HepG2 (cell line): Measurements from ENCODE around the gene FASTK. TPM values are rescaled to one million over a fixed set of nuclear protein-coding genes. Genes with fewer than 3 reads are reported as not detected.

Experiments used
- BRD4 ChIP-seq: sonication (generic); formaldehyde crosslinking; IDR thresholded peaks from 2 replicates; pipeline ENCODE4 v1.4.0; 2020; ENCODE audit warnings: missing genetic modification reagents
- DMAP1 ChIP-seq: IDR thresholded peaks from 2 replicates; pipeline ENCODE4 v1.6.1; 2016
- EED ChIP-seq: sonication (generic); formaldehyde crosslinking; IDR thresholded peaks from 2 replicates; pipeline ENCODE4 v1.5.0; 2020; ENCODE audit warnings: mild to moderate bottlenecking, missing genetic modification reagents
- MAFF ChIP-seq: IDR thresholded peaks from 2 replicates; pipeline ENCODE4 v1.6.1; 2011; ENCODE audit warnings: low read depth, low read length, improper control_type of control experiment
- THYN1 ChIP-seq: sonication (generic); formaldehyde crosslinking; IDR thresholded peaks from 2 replicates; pipeline ENCODE4 v1.8.1; 2023; ENCODE audit warnings: low read depth, mild to moderate bottlenecking, moderate library complexity, missing genetic modification reagents, borderline replicate concordance
- ZNF484 ChIP-seq: sonication (generic); formaldehyde crosslinking; IDR thresholded peaks from 2 replicates; pipeline ENCODE4 v1.5.1; 2020; ENCODE audit warnings: mild to moderate bottlenecking, low read depth, missing genetic modification reagents, borderline replicate concordance
- ZNF746 ChIP-seq: sonication (generic); formaldehyde crosslinking; IDR thresholded peaks from 2 replicates; pipeline ENCODE4 v1.8.0; 2022; ENCODE audit warnings: mild to moderate bottlenecking, missing genetic modification reagents
- ZNF788 ChIP-seq: sonication (generic); formaldehyde crosslinking; IDR thresholded peaks from 2 replicates; pipeline ENCODE4 v1.5.0; 2020; ENCODE audit warnings: mild to moderate bottlenecking, missing genetic modification reagents, borderline replicate concordance
- ZNF883 ChIP-seq: sonication (generic); formaldehyde crosslinking; IDR thresholded peaks from 2 replicates; pipeline ENCODE4 v1.5.1; 2020; ENCODE audit warnings: mild to moderate bottlenecking, missing genetic modification reagents; ENCODE audit errors: not compliant biosample characterization
- polyA plus RNA-seq, 8 experiments: library from polyadenylated mRNA; depleted of rRNA in 3 of 8; stranded (reverse) in 7 of 8; unstranded in 1 of 8; fragments of >200 nt; fragmentation: Illumina TruSeq in 4 of 8; extraction: Trizol in 4 of 8; gene quantifications; 2 replicates each; pipeline versions ENCODE4 v1.2.1 to v1.2.3, GENCODE V29; 2011 to 2016; ENCODE audit warnings: low read depth in 4 of 8, missing spikeins in 1 of 8, mixed read lengths in 1 of 8; ENCODE audit not compliant: insufficient read depth in 1 of 8
- total RNA-seq, 5 experiments: library from RNA; depleted of rRNA; stranded (reverse); fragments of >200 nt; fragmentation: Illumina TruSeq; extraction: Trizol; gene quantifications; 2 replicates each; pipeline ENCODE4 v1.2.3, GENCODE V29; 2016; ENCODE audit warnings: low read depth in 1 of 5
- TF ChIP-seq, protein P1 (sequence below): sonication (generic); formaldehyde crosslinking; IDR thresholded peaks from 2 replicates; pipeline ENCODE4 v1.4.0; 2020; ENCODE audit warnings: mild to moderate bottlenecking, low read depth, missing genetic modification reagents
- TF ChIP-seq, protein P2 (sequence below): sonication (generic); formaldehyde crosslinking; IDR thresholded peaks from 2 replicates; pipeline ENCODE4 v1.4.0; 2020; ENCODE audit warnings: missing genetic modification reagents, borderline replicate concordance
- TF ChIP-seq, protein P3 (sequence below), 2 experiments: sonication (generic) in 1 of 2; formaldehyde crosslinking in 1 of 2; IDR thresholded peaks; 2 replicates each; pipeline versions ENCODE4 v1.6.1 to v1.9.0; 2014 to 2022; ENCODE audit warnings: antibody characterized with exemption in 1 of 2, borderline replicate concordance in 1 of 2, inconsistent platforms in 1 of 2, low read depth in 1 of 2, missing genetic modification reagents in 1 of 2
- TF ChIP-seq, protein P4 (sequence below): sonication (generic); formaldehyde crosslinking; IDR thresholded peaks from 2 replicates; pipeline ENCODE4 v1.8.0; 2022; ENCODE audit warnings: mild to moderate bottlenecking, missing genetic modification reagents; ENCODE audit not compliant: insufficient replicate concordance

Gene FASTK
- total and polyA plus RNA-seq, 2 of the 13 experiments (the other 11 are each of a cell fraction or from before 2014, with no cell fraction given), result 52.9 to 55.7 TPM

DNA sequence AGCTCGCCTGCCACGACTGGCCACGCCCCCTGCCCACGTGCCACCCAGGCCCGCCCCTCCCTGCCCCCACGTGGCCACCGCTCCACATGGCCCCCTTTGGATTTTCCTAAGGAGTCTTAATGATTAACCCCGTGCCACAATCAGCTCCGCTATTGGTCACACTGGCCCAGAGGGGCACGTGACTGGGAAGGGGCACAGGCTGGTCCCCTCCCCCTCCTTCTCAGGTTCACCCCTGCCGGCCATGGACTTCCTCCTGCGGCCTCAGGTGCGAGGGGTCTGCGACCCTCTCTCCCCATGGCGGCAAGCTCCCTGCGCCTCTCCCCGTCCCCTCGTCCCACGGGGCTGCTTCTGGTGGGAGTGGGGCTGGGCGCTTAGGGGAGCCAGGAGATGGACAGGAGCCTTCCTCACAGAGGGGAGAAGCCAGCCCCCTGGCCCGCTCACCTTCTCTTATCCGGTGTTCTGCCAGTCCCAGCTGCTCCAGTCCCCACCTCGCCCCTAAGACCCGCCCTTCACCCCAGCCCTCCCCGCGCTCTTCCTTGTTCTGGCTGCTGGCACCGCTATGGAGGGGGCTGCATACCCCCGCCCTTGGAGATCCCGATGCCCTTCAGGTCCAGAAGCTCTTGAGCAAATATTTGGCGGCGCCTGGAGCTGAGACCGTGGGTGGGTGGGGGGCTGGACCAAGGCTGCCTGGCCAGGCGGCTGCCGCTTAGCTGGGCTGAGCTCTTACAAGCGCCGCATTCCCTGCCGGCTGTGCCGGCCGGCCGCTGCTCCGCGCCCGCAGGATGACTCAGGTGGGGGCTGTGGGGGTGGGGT is 18.0 kb downstream of the FASTK start (continued):
- TF ChIP-seq, protein P1, sequence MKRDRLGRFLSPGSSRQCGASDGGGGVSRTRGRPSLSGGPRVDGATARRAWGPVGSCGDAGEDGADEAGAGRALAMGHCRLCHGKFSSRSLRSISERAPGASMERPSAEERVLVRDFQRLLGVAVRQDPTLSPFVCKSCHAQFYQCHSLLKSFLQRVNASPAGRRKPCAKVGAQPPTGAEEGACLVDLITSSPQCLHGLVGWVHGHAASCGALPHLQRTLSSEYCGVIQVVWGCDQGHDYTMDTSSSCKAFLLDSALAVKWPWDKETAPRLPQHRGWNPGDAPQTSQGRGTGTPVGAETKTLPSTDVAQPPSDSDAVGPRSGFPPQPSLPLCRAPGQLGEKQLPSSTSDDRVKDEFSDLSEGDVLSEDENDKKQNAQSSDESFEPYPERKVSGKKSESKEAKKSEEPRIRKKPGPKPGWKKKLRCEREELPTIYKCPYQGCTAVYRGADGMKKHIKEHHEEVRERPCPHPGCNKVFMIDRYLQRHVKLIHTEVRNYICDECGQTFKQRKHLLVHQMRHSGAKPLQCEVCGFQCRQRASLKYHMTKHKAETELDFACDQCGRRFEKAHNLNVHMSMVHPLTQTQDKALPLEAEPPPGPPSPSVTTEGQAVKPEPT, result no peak
- TF ChIP-seq THYN1 (CRISPR knock-in tag) (no peak), ZNF788 (CRISPR knock-in tag) (peak; percentile 28; the same call in 1 of the 2 replicates), BRD4 (CRISPR knock-in tag) (no peak), EED (CRISPR knock-in tag) (no peak), MAFF (no peak), ZNF484 (CRISPR knock-in tag) (no peak), ZNF883 (peak; percentile 81), ZNF746 (CRISPR knock-in tag) (0 out of 2 replicates have a peak, but pooled peaks have one; percentile 34), DMAP1 (peak; percentile 70)
- TF ChIP-seq, protein P2, sequence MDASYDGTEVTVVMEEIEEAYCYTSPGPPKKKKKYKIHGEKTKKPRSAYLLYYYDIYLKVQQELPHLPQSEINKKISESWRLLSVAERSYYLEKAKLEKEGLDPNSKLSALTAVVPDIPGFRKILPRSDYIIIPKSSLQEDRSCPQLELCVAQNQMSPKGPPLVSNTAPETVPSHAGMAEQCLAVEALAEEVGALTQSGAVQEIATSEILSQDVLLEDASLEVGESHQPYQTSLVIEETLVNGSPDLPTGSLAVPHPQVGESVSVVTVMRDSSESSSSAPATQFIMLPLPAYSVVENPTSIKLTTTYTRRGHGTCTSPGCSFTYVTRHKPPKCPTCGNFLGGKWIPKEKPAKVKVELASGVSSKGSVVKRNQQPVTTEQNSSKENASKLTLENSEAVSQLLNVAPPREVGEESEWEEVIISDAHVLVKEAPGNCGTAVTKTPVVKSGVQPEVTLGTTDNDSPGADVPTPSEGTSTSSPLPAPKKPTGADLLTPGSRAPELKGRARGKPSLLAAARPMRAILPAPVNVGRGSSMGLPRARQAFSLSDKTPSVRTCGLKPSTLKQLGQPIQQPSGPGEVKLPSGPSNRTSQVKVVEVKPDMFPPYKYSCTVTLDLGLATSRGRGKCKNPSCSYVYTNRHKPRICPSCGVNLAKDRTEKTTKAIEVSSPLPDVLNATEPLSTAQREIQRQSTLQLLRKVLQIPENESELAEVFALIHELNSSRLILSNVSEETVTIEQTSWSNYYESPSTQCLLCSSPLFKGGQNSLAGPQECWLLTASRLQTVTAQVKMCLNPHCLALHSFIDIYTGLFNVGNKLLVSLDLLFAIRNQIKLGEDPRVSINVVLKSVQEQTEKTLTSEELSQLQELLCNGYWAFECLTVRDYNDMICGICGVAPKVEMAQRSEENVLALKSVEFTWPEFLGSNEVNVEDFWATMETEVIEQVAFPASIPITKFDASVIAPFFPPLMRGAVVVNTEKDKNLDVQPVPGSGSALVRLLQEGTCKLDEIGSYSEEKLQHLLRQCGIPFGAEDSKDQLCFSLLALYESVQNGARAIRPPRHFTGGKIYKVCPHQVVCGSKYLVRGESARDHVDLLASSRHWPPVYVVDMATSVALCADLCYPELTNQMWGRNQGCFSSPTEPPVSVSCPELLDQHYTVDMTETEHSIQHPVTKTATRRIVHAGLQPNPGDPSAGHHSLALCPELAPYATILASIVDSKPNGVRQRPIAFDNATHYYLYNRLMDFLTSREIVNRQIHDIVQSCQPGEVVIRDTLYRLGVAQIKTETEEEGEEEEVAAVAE (CRISPR knock-in tag), result peak; percentile 85; the same call in 1 of the 2 replicates
- TF ChIP-seq, protein P3, sequence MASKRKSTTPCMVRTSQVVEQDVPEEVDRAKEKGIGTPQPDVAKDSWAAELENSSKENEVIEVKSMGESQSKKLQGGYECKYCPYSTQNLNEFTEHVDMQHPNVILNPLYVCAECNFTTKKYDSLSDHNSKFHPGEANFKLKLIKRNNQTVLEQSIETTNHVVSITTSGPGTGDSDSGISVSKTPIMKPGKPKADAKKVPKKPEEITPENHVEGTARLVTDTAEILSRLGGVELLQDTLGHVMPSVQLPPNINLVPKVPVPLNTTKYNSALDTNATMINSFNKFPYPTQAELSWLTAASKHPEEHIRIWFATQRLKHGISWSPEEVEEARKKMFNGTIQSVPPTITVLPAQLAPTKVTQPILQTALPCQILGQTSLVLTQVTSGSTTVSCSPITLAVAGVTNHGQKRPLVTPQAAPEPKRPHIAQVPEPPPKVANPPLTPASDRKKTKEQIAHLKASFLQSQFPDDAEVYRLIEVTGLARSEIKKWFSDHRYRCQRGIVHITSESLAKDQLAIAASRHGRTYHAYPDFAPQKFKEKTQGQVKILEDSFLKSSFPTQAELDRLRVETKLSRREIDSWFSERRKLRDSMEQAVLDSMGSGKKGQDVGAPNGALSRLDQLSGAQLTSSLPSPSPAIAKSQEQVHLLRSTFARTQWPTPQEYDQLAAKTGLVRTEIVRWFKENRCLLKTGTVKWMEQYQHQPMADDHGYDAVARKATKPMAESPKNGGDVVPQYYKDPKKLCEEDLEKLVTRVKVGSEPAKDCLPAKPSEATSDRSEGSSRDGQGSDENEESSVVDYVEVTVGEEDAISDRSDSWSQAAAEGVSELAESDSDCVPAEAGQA (IDR thresholded peaks at IDR 0.05; ENCODE audit: low read depth), result no peak
- TF ChIP-seq, protein P3 (CRISPR knock-in tag; IDR thresholded peaks at IDR 0.05; ENCODE audit: borderline replicate concordance), result no peak
- TF ChIP-seq, protein P4, sequence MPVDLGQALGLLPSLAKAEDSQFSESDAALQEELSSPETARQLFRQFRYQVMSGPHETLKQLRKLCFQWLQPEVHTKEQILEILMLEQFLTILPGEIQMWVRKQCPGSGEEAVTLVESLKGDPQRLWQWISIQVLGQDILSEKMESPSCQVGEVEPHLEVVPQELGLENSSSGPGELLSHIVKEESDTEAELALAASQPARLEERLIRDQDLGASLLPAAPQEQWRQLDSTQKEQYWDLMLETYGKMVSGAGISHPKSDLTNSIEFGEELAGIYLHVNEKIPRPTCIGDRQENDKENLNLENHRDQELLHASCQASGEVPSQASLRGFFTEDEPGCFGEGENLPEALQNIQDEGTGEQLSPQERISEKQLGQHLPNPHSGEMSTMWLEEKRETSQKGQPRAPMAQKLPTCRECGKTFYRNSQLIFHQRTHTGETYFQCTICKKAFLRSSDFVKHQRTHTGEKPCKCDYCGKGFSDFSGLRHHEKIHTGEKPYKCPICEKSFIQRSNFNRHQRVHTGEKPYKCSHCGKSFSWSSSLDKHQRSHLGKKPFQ (CRISPR knock-in tag), result no peak
